GM12875 (cell line): ENCODE data around the gene EGR2.

ENCODE experiments used
- H3K4me3 ChIP-seq: one replicate; pipeline ENCODE4 v1.5.1; 2011; ENCODE audit warnings: low read depth, low read length, control low read depth
- CTCF ChIP-seq: IDR thresholded peaks from 2 replicates; pipeline ENCODE4 v1.5.1; 2011; ENCODE audit warnings: low read depth, mild to moderate bottlenecking, control low read depth, inconsistent platforms, low read length, moderate library complexity, borderline replicate concordance; ENCODE audit not compliant: insufficient read depth

The EGR2 gene

GRCh38 chr10:62816331-62817120, at the start of gene EGR2:
EGR2 (minus strand) TSS chr10:62816366; CDS start chr10:62816029, 337 bp downstream.
- no peak for TF ChIP-seq CTCF
- H3K4me3 ChIP-seq: peak within 1 kb of the TSS; percentile 72

GRCh38 chr10:62862447-62862846, 46.3 kb upstream of the EGR2 start:
- TF ChIP-seq CTCF: no peak

GRCh38 chr10:62861507-62861906, 45.3 kb upstream of the EGR2 start:
- no peak overlapping the region for H3K4me3 ChIP-seq
- TF ChIP-seq CTCF: no peak

More at GRCh38 chr10:62862447-62862846, 46.3 kb upstream of the EGR2 start:
- no peak overlapping the region for H3K4me3 ChIP-seq

GRCh38 chr10:62860946-62861345, 44.8 kb upstream of the EGR2 start:
- TF ChIP-seq CTCF: no peak
- H3K4me3 ChIP-seq: no peak overlapping the region

GRCh38 chr10:62858364-62858763, 42.2 kb upstream of the EGR2 start:
- TF ChIP-seq CTCF: no peak
- no peak overlapping the region for H3K4me3 ChIP-seq

GRCh38 chr10:62856021-62856420, 39.9 kb upstream of the EGR2 start:
- TF ChIP-seq CTCF: no peak

GRCh38 chr10:62853710-62854109, 37.5 kb upstream of the EGR2 start:
- no peak for TF ChIP-seq CTCF
- no peak overlapping the region for H3K4me3 ChIP-seq

More at GRCh38 chr10:62856021-62856420, 39.9 kb upstream of the EGR2 start:
- no peak overlapping the region for H3K4me3 ChIP-seq
